Skeletal muscle satellite cell (primary cell): ENCODE results near the gene CIB2. TPM values are rescaled to one million over a fixed set of nuclear protein-coding genes. Genes with fewer than 3 reads are reported as not detected.
A peak's percentile ranks its signal among the peaks of the same experiment; 100 is the strongest.

ENCODE experiments used
- H3K27me3 ChIP-seq: 2 replicates; pipeline ENCODE4 v1.7.0; 2013; ENCODE audit warnings: low read length; ENCODE audit not compliant: control insufficient read depth, insufficient read depth
- H3K36me3 ChIP-seq: 2 replicates; pipeline ENCODE4 v1.7.0; 2013; ENCODE audit warnings: mild to moderate bottlenecking, control low read depth, low read length; ENCODE audit not compliant: insufficient read depth
- H3K4me1 ChIP-seq: 2 replicates; pipeline ENCODE4 v1.7.0; 2013; ENCODE audit warnings: low read length; ENCODE audit not compliant: control insufficient read depth, insufficient read depth
- H3K4me2 ChIP-seq: 2 replicates; pipeline ENCODE4 v1.7.0; 2013; ENCODE audit warnings: mild to moderate bottlenecking, low read length
- H3K4me3 ChIP-seq: 2 replicates; pipeline ENCODE4 v1.7.0; 2013; ENCODE audit warnings: low read length
- H3K9ac ChIP-seq: 2 replicates; pipeline ENCODE4 v1.7.0; 2013; ENCODE audit warnings: mild to moderate bottlenecking, low read depth, low read length, moderate library complexity
- H3K9me3 ChIP-seq: replicated peaks from 2 replicates; pipeline ENCODE4 v1.7.0; 2013; ENCODE audit warnings: mild to moderate bottlenecking, control low read depth, low read length
- total RNA-seq: library from RNA; depleted of rRNA; stranded (reverse); fragments of >200 nt; gene quantifications from 2 replicates; pipeline ENCODE4 v1.2.3, GENCODE V29; 2012; rRNA removed

CIB2 gene
- 1.0 and 1.3 TPM in 2 replicates for total RNA-seq

GRCh38 chr15:78131295-78132061, at the start of gene CIB2:
Gene CIB2, minus strand, starts transcription at chr15:78131445. Its CDS starts 230 bp downstream, at chr15:78131215.
- no peaks in the 10 kb centered on the region for H3K36me3 ChIP-seq
- H3K4me1 ChIP-seq, result peaks cover 7% of the 10 kb centered on the region

GRCh38 chr15:78179906-78180305, 48.7 kb upstream of the CIB2 start:
- Histone ChIP-seq H3K36me3 (no peaks in the 10 kb centered on the region), H3K27me3 (peaks cover 4% of the 10 kb centered on the region), H3K9me3 (no peaks in the 10 kb centered on the region), H3K4me2 (no peak overlapping the region), H3K9ac (no peak overlapping the region), H3K4me1 (no peaks in the 10 kb centered on the region), H3K4me3 (no peak overlapping the region)

More at GRCh38 chr15:78131295-78132061, at the start of gene CIB2:
- H3K4me3 ChIP-seq, result peak within 1 kb of the TSS; percentile 81
- H3K4me2 ChIP-seq, result peak within 1 kb of the TSS; percentile 89
- H3K9ac ChIP-seq, result peak within 1 kb of the TSS; percentile 88
- no peaks in the 10 kb centered on the region for H3K9me3 ChIP-seq
- H3K27me3 ChIP-seq, result no peaks in the 10 kb centered on the region

- Histone ChIP-seq H3K4me2 (no peak overlapping the region), H3K9me3 (no peaks in the 10 kb centered on the region)
Measured at GRCh38 chr15:78179286-78179840, 48.1 kb upstream of the CIB2 start.

GRCh38 chr15:78178064-78178463, 46.8 kb upstream of the CIB2 start:
- Histone ChIP-seq H3K4me1 (no peaks in the 10 kb centered on the region), H3K9me3 (no peaks in the 10 kb centered on the region), H3K4me3 (no peak overlapping the region), H3K4me2 (no peak overlapping the region), H3K9ac (no peak overlapping the region), H3K36me3 (no peaks in the 10 kb centered on the region), H3K27me3 (peaks cover 4% of the 10 kb centered on the region)

More at GRCh38 chr15:78179286-78179840, 48.1 kb upstream of the CIB2 start:
- Histone ChIP-seq H3K27me3 (peaks cover 4% of the 10 kb centered on the region), H3K4me1 (no peaks in the 10 kb centered on the region), H3K4me3 (no peak overlapping the region), H3K36me3 (no peaks in the 10 kb centered on the region), H3K9ac (no peak overlapping the region)

GRCh38 chr15:78177447-78177873, 46.2 kb upstream of the CIB2 start:
- Histone ChIP-seq H3K9me3 (no peaks in the 10 kb centered on the region), H3K36me3 (no peaks in the 10 kb centered on the region), H3K4me3 (no peak overlapping the region), H3K9ac (no peak overlapping the region), H3K4me2 (no peak overlapping the region), H3K27me3 (peaks cover 4% of the 10 kb centered on the region), H3K4me1 (no peaks in the 10 kb centered on the region)

- Histone ChIP-seq H3K36me3 (peaks cover 19% of the 10 kb centered on the region), H3K4me1 (no peaks in the 10 kb centered on the region)
Measured at GRCh38 chr15:78175330-78175729, 44.1 kb upstream of the CIB2 start.

GRCh38 chr15:78174401-78174800, 43.2 kb upstream of the CIB2 start:
- H3K36me3 ChIP-seq, result peaks cover 21% of the 10 kb centered on the region
- no peak overlapping the region for H3K4me3 ChIP-seq
- peaks cover 4% of the 10 kb centered on the region for H3K27me3 ChIP-seq
- no peaks in the 10 kb centered on the region for H3K4me1 ChIP-seq
- no peaks in the 10 kb centered on the region for H3K9me3 ChIP-seq
- H3K9ac ChIP-seq, result no peak overlapping the region
- no peak overlapping the region for H3K4me2 ChIP-seq

More at GRCh38 chr15:78175330-78175729, 44.1 kb upstream of the CIB2 start:
- H3K4me3 ChIP-seq, result no peak overlapping the region
- H3K9me3 ChIP-seq, result no peaks in the 10 kb centered on the region
- no peak overlapping the region for H3K9ac ChIP-seq
- no peak overlapping the region for H3K4me2 ChIP-seq
- peaks cover 4% of the 10 kb centered on the region for H3K27me3 ChIP-seq

GRCh38 chr15:78171864-78172472, 40.7 kb upstream of the CIB2 start:
- no peak overlapping the region for H3K4me3 ChIP-seq

GRCh38 chr15:78170848-78171773, 39.9 kb upstream of the CIB2 start:
- Histone ChIP-seq H3K27me3 (no peaks in the 10 kb centered on the region), H3K9ac (no peak overlapping the region), H3K36me3 (peaks cover 47% of the 10 kb centered on the region), H3K4me1 (no peaks in the 10 kb centered on the region), H3K4me2 (no peak overlapping the region), H3K4me3 (no peak overlapping the region), H3K9me3 (no peaks in the 10 kb centered on the region)

More at GRCh38 chr15:78171864-78172472, 40.7 kb upstream of the CIB2 start:
- H3K9ac ChIP-seq, result no peak overlapping the region
- no peak overlapping the region for H3K4me2 ChIP-seq
- H3K9me3 ChIP-seq, result no peaks in the 10 kb centered on the region
- H3K27me3 ChIP-seq, result no peaks in the 10 kb centered on the region
- H3K4me1 ChIP-seq, result no peaks in the 10 kb centered on the region
- H3K36me3 ChIP-seq, result peaks cover 41% of the 10 kb centered on the region

GRCh38 chr15:78168608-78169007, 37.4 kb upstream of the CIB2 start:
- Histone ChIP-seq H3K4me3 (no peak overlapping the region), H3K36me3 (peaks cover 59% of the 10 kb centered on the region)

More at GRCh38 chr15:78168608-78169007, 37.4 kb upstream of the CIB2 start:
- H3K9ac ChIP-seq, result no peak overlapping the region
- H3K4me2 ChIP-seq, result no peak overlapping the region
- no peaks in the 10 kb centered on the region for H3K27me3 ChIP-seq
- no peaks in the 10 kb centered on the region for H3K9me3 ChIP-seq
- H3K4me1 ChIP-seq, result no peaks in the 10 kb centered on the region
